HFFc6 (cell line): ENCODE results near the gene HECTD4. TPM values are rescaled to one million over a fixed set of nuclear protein-coding genes. Genes with fewer than 3 reads are reported as not detected.

Source experiments
- DNase-seq: peaks from one replicate; pipeline ENCODE4 v3.0.0-alpha.2; 2018
- H3K27ac Mint-ChIP-seq: 2 replicates; pipeline ENCODE4 v1.8.0; 2020; ENCODE audit warnings: mild to moderate bottlenecking, mixed read lengths
- H3K27me3 Mint-ChIP-seq: 2 replicates; pipeline ENCODE4 v1.8.0; 2021; ENCODE audit warnings: mild to moderate bottlenecking, moderate library complexity, mixed read lengths; ENCODE audit not compliant: insufficient read depth
- H3K36me3 Mint-ChIP-seq: 2 replicates; pipeline ENCODE4 v1.8.0; 2021; ENCODE audit warnings: low read depth, mixed read lengths
- H3K4me1 Mint-ChIP-seq: 2 replicates; pipeline ENCODE4 v1.8.0; 2020; ENCODE audit warnings: low read depth, mixed read lengths
- H3K4me3 Mint-ChIP-seq: 2 replicates; pipeline ENCODE4 v1.8.0; 2020; ENCODE audit warnings: mild to moderate bottlenecking, moderate library complexity, mixed read lengths
- H3K9me3 Mint-ChIP-seq: 2 replicates; pipeline ENCODE4 v1.8.0; 2020; ENCODE audit warnings: mild to moderate bottlenecking, mixed read lengths
- total RNA-seq, 6 experiments: library from RNA; stranded (reverse); fragmentation: NEBNext Ultra II Directional; extraction: Animal tissue kit (Norgen Biotek cat#: 25700); gene quantifications; 2 replicates in 1 of 6; 3 replicates in 5 of 6; pipeline ENCODE4 v1.2.3, GENCODE V29; 2021
- TF ChIP-seq, protein P1 (sequence below): fragments of 200-600 bp; sonication (generic); IDR thresholded peaks from 2 replicates; pipeline ENCODE4 v1.5.0; 2021; ENCODE audit warnings: antibody characterized with exemption, mild to moderate bottlenecking

HECTD4 gene
- total RNA-seq, 6 experiments from 2014 or later, result 15.7 to 22.5 (median 18.5) TPM

DNA sequence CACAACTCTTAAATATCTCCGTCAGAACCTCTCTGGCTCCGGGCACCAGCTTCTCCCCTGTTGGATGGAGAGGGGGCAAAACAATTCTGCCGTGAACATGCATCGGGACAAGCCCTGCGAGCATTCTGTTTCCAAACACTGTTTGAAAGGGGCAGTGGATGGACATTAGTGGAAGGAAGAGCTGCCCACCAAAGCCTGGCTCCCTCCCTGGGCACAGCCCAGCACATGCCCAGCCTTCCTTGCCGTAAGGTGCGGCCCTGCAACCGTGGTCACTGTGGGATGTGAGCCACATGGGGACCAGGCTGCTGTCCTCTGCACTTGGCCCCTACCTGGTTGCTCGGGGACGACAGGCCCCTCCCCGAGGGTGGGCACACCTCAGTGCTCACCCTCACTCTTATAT lies 202.9 kb downstream of the HECTD4 start:
- Mint-ChIP-seq H3K4me3 (no peak overlapping the region), H3K36me3 (peaks cover 24% of the 10 kb centered on the region; the same call in 1 of the 2 replicates), H3K27me3 (no peaks in the 10 kb centered on the region; the same call in none of the 2 replicates), H3K9me3 (no peaks in the 10 kb centered on the region), H3K27ac (no peak overlapping the region), H3K4me1 (no peaks in the 10 kb centered on the region)
- no peak for DNase-seq
- TF ChIP-seq, protein P1, sequence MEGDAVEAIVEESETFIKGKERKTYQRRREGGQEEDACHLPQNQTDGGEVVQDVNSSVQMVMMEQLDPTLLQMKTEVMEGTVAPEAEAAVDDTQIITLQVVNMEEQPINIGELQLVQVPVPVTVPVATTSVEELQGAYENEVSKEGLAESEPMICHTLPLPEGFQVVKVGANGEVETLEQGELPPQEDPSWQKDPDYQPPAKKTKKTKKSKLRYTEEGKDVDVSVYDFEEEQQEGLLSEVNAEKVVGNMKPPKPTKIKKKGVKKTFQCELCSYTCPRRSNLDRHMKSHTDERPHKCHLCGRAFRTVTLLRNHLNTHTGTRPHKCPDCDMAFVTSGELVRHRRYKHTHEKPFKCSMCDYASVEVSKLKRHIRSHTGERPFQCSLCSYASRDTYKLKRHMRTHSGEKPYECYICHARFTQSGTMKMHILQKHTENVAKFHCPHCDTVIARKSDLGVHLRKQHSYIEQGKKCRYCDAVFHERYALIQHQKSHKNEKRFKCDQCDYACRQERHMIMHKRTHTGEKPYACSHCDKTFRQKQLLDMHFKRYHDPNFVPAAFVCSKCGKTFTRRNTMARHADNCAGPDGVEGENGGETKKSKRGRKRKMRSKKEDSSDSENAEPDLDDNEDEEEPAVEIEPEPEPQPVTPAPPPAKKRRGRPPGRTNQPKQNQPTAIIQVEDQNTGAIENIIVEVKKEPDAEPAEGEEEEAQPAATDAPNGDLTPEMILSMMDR, result no peak

DNA sequence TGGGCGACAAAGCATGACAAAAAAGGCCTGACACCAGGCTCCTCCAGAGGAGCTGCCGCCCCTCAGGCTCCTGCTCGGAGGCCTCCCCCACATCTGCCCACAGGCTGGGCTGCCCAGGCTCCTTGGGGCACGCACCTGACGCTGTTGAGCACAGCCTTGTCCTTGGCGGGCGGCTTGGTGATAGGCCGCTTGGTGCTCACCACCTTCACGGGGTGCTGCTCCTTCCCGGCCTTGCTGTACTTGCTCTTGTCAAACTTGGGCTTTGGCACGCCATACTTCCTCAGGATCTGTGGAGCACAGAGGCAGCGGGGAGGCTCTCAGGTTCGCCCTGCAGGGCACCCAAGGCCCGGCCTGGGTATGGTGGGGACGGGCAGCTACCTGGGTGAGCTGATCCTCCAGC lies 203.4 kb downstream of the HECTD4 start:
- Mint-ChIP-seq H3K4me3 (no peak overlapping the region), H3K4me1 (no peaks in the 10 kb centered on the region), H3K36me3 (peaks cover 22% of the 10 kb centered on the region; the same call in 1 of the 2 replicates), H3K27me3 (no peaks in the 10 kb centered on the region; the same call in none of the 2 replicates), H3K27ac (no peak overlapping the region), H3K9me3 (no peaks in the 10 kb centered on the region)
- DNase-seq, result no peak
- TF ChIP-seq, protein P1, result no peak

DNA sequence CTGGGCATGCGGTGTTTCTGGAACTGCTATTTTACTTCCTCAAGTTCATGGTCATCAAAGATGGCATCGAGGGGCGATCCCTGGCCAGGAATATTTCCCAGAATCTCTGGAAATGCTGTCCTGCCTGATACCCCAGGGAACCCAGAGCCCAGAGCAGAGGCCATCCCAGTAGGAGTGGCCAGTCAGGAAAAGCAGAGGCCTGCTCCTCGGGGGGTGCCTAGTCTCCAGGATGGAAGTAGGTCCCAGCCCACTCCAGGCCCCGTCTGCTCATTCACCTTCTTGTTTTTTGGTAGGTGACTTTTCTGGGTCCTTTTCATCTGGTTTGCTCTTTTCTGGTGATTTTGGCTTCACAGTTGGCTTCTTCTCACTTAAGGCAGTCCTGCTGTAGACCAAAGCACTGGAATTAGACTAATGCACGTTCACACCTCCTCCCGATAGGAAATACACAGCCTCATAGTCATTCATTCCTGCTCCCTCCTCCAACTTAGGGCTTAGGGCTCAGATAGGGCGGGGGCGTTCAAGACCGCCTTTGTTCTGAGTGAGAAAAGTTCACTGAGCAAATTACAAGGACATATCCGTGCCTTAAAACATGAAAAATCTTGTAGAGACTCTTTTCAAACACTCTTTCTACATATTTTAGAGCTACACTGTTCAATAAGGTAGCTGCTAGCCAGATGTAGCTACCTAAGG lies 205.8 kb downstream of the HECTD4 start:
- Mint-ChIP-seq H3K4me1 (no peaks in the 10 kb centered on the region), H3K4me3 (no peak overlapping the region), H3K27ac (no peak overlapping the region; the same call in 1 of the 2 replicates), H3K9me3 (no peaks in the 10 kb centered on the region), H3K36me3 (peaks cover 20% of the 10 kb centered on the region), H3K27me3 (no peaks in the 10 kb centered on the region; the same call in none of the 2 replicates)
- TF ChIP-seq, protein P1, result no peak
- DNase-seq, result no peak

DNA sequence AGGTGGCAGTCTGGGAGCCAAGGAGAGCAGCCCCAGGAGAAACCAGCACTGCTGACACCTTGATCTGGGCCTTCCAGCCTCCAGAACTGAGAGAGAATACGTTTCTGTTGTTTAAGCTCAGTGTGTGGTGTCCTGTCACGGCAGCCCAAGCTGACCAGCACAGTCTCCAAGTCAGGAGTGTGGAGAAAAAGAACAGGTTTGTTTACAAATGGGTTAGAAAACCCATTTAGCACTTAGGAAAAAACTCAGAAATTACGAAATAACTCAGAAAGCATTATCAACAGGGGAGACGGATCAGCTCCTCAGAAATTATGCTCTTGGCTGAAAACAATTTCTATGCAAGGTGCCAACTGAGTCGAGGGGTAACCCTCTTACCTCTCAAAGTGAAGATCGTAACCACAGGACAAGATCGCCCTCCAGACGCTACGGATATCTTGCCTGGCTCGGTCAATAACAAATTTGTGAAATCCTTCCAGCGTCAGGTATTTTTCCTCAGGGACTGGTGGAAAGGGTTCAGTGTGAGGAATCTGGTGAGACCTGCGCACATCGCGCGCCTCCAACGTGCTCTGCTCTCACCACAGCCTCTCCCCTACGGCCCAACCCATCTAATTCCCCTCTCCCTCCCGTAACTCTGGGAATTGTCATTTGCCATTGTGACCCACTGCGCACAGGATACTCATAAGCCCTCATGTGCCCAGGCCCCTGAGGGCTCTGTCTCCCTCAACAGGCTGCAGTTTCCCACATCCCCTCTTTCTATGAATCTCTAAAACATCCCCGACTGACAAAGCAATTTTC lies 206.7 kb downstream of the HECTD4 start:
- TF ChIP-seq, protein P1, result no peak
- DNase-seq, result no peak
- H3K4me1 Mint-ChIP-seq, result peaks cover 1% of the 10 kb centered on the region
- no peaks in the 10 kb centered on the region for H3K9me3 Mint-ChIP-seq
- H3K27ac Mint-ChIP-seq, result no peak overlapping the region
- H3K36me3 Mint-ChIP-seq, result peaks cover 20% of the 10 kb centered on the region
- H3K4me3 Mint-ChIP-seq, result no peak overlapping the region
- H3K27me3 Mint-ChIP-seq, result no peaks in the 10 kb centered on the region; the same call in none of the 2 replicates

DNA sequence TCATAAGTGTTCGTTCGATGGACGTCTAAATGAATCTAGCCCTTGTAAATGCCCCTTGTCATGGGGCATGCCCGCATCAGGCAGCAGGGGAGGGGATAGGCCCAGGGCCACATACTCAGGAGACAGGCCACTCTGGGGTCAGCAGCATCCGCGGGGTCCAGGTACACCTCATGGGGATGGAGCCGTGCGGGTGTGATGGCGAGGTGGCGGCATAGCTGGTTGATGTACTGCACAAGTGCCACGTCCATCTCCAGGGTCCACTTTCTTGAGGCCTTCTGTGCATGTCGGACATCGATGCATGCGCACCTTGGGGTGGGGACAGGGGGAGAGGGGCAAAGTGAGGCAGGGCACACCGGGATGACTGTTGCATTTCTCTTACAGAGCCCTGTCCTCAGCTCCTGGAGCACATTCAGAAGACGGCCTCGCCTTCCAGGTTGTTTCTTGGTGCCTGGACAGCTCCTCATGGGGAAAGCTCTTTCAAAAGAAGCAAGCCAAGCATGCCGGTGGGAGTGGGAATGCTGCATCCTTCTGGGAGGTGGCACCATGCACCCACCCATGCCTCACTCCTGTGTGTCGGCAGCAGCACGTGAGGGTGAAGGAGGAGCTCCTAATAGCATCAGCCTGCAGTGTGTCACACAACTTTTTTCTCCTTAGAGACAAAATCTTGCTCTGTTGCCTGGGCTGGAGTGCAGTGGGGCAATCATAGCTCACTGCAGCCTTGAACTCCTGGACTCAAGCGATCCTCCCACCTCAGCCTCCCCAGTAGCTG lies 209.5 kb downstream of the HECTD4 start:
- no peaks in the 10 kb centered on the region for H3K9me3 Mint-ChIP-seq
- no peak overlapping the region for H3K27ac Mint-ChIP-seq
- no peak overlapping the region for H3K4me3 Mint-ChIP-seq
- peaks cover 7% of the 10 kb centered on the region for H3K4me1 Mint-ChIP-seq
- H3K36me3 Mint-ChIP-seq, result peaks cover 20% of the 10 kb centered on the region
- no peaks in the 10 kb centered on the region; the same call in none of the 2 replicates for H3K27me3 Mint-ChIP-seq
- DNase-seq, result no peak
- TF ChIP-seq, protein P1, result no peak
